HG02981 (cell line): ENCODE measurements around the gene SLC29A4.
"Not testable (repeated sequence)": the region's sequence is repeated elsewhere in the genome, so short reads cannot be mapped to it uniquely, and the experiment has no call there.

Experiments
- ATAC-seq: cut with Tn5 transposase; IDR thresholded peaks from one replicate; pipeline ENCODE4 v1.9.1; 2021; ENCODE audit warnings: mild to moderate bottlenecking, moderate library complexity; ENCODE audit not compliant: unreplicated experiment

The SLC29A4 gene

GRCh38 chr7:5320802-5321396 is 38.2 kb downstream of the SLC29A4 start:
- no peak for ATAC-seq

GRCh38 chr7:5322621-5323410 is 40.1 kb downstream of the SLC29A4 start:
- no peak for ATAC-seq

GRCh38 chr7:5323800-5324781 is 41.3 kb downstream of the SLC29A4 start:
- not testable (repeated sequence) for ATAC-seq

GRCh38 chr7:5324961-5325360 is 42.2 kb downstream of the SLC29A4 start:
- no peak for ATAC-seq

- ATAC-seq: no peak
These were observed 47.5 kb downstream of the SLC29A4 start for GRCh38 chr7:5330288-5330687.

- no peak for ATAC-seq
These were observed 49.8 kb downstream of the SLC29A4 start for GRCh38 chr7:5332579-5332978.

- no peak for ATAC-seq
These were observed 50.6 kb downstream of the SLC29A4 start for GRCh38 chr7:5333121-5334045.

- no peak for ATAC-seq
These were observed 51.9 kb downstream of the SLC29A4 start for GRCh38 chr7:5334671-5335070.

GRCh38 chr7:5337047-5337446 is 54.3 kb downstream of the SLC29A4 start:
- ATAC-seq: no peak

- no peak for ATAC-seq
These were observed 57.2 kb downstream of the SLC29A4 start for GRCh38 chr7:5339955-5340354.

GRCh38 chr7:5342631-5343030 is 59.9 kb downstream of the SLC29A4 start:
- ATAC-seq: no peak

GRCh38 chr7:5343884-5344283 is 61.1 kb downstream of the SLC29A4 start:
- no peak for ATAC-seq

GRCh38 chr7:5344342-5344741 is 61.6 kb downstream of the SLC29A4 start:
- no peak for ATAC-seq

GRCh38 chr7:5345171-5345570 is 62.4 kb downstream of the SLC29A4 start:
- no peak for ATAC-seq

GRCh38 chr7:5345671-5346070 is 62.9 kb downstream of the SLC29A4 start:
- no peak for ATAC-seq

GRCh38 chr7:5348134-5349004 is 65.6 kb downstream of the SLC29A4 start:
- no peak for ATAC-seq

- ATAC-seq: no peak
These were observed 66.2 kb downstream of the SLC29A4 start for GRCh38 chr7:5349005-5349380.

- ATAC-seq: no peak
These were observed 66.9 kb downstream of the SLC29A4 start for GRCh38 chr7:5349437-5350173.

- ATAC-seq: no peak
These were observed 67.4 kb downstream of the SLC29A4 start for GRCh38 chr7:5350174-5350463.
